Endothelial cell of umbilical vein (primary cell): ENCODE results near the gene GSDME. TPM values are rescaled to one million over a fixed set of nuclear protein-coding genes. Genes with fewer than 3 reads are reported as not detected.

Experiments
- BruUV-seq: library from RNA; stranded (reverse); fragments of 400-500 nt; replicated peaks from 2 replicates; lab custom pipeline; 2021; lab: Mats Ljungman, UMichigan
- CTCF ChIA-PET: fragments of 300-600, 350-600 bp; sonication (Branson Sonifier 250); formaldehyde crosslinking; loops from one replicate; lab custom pipeline; 2021; ENCODE audit warnings: antibody characterized with exemption, inconsistent platforms; lab: Charles Lee
- POLR2A ChIA-PET: fragments of 300-600, 350-600 bp; sonication (Branson Sonifier 250); formaldehyde crosslinking; loops from one replicate; lab custom pipeline; 2021; ENCODE audit warnings: antibody characterized with exemption, inconsistent platforms; lab: Charles Lee
- DNase-seq: peaks from one replicate; pipeline ENCODE4 v3.0.0-alpha.2; 2011; ENCODE audit warnings: low read depth, low spot score
- FAIRE-seq: peaks from 2 replicates; lab custom pipeline; 2011; peaks lifted over from hg19 to GRCh38; lab: Jason Lieb, UNC
- H2AFZ ChIP-seq: 2 replicates; pipeline ENCODE4 v1.6.0; 2012; ENCODE audit warnings: low read depth, low read length, control low read depth, inconsistent platforms
- H3K27ac ChIP-seq: 2 replicates; pipeline ENCODE4 v1.5.1; 2011; ENCODE audit warnings: low read depth, mild to moderate bottlenecking, control low read depth, low read length, moderate library complexity; ENCODE audit not compliant: insufficient read depth
- H3K27me3 ChIP-seq, 2 experiments: 2 replicates each; pipeline versions ENCODE4 v1.6.0 to v1.6.1; 2011; ENCODE audit warnings: low read length in 2 of 2, mixed read lengths in 1 of 2; ENCODE audit not compliant: control insufficient read depth in 2 of 2, insufficient read depth in 2 of 2
- H3K36me3 ChIP-seq, 2 experiments: 2 replicates in 1 of 2; 3 replicates in 1 of 2; pipeline ENCODE4 v1.5.1; 2011; ENCODE audit warnings: low read length in 2 of 2, mild to moderate bottlenecking in 1 of 2, moderate library complexity in 1 of 2; ENCODE audit not compliant: control insufficient read depth in 2 of 2, insufficient read depth in 2 of 2; ENCODE audit errors: extremely low read depth in 1 of 2
- H3K4me1 ChIP-seq: 3 replicates; pipeline ENCODE4 v1.5.1; 2011; ENCODE audit warnings: mild to moderate bottlenecking, low read length; ENCODE audit not compliant: control insufficient read depth, insufficient read depth; ENCODE audit errors: extremely low read depth
- H3K4me2 ChIP-seq: 2 replicates; pipeline ENCODE4 v1.6.1; 2011; ENCODE audit warnings: low read length, control low read depth, mixed read lengths; ENCODE audit not compliant: insufficient read depth
- H3K4me3 ChIP-seq, 3 experiments: fragments of 200-600 bp in 1 of 3; sonication (generic), shearing (Covaris generic) in 1 of 3; replicated peaks in 1 of 3; 2 replicates each; pipeline ENCODE4 v1.5.1; 2011 to 2016; ENCODE audit warnings: control low read depth in 3 of 3, low read length in 3 of 3, mild to moderate bottlenecking in 2 of 3, inconsistent platforms in 1 of 3, low read depth in 1 of 3, moderate library complexity in 1 of 3; ENCODE audit not compliant: insufficient read depth in 1 of 3
- H3K79me2 ChIP-seq: 2 replicates; pipeline ENCODE4 v1.6.0; 2012; ENCODE audit warnings: low read length, inconsistent platforms; ENCODE audit not compliant: control insufficient read depth, insufficient read depth
- H3K9ac ChIP-seq: replicated peaks from 2 replicates; pipeline ENCODE3; 2011; ENCODE audit warnings: low read length, control low read depth; ENCODE audit not compliant: insufficient read depth; ENCODE audit errors: extremely low read depth
- H3K9me1 ChIP-seq: replicated peaks from 3 replicates; pipeline ENCODE4 v1.6.0; 2011; ENCODE audit warnings: mild to moderate bottlenecking, low read length; ENCODE audit not compliant: control insufficient read depth, insufficient read depth; ENCODE audit errors: extremely low read depth
- H3K9me3 ChIP-seq: replicated peaks from 2 replicates; pipeline ENCODE4 v1.5.1; 2012; ENCODE audit warnings: low read length, inconsistent platforms; ENCODE audit not compliant: control insufficient read depth, insufficient read depth
- H4K20me1 ChIP-seq: replicated peaks from 2 replicates; pipeline ENCODE3; 2011; ENCODE audit warnings: mild to moderate bottlenecking, low read length; ENCODE audit not compliant: control insufficient read depth, insufficient read depth; ENCODE audit errors: extremely low read depth
- CTCF ChIP-seq, 2 donors: IDR thresholded peaks; 1 replicate in 1 of 2; 2 replicates in 1 of 2; pipeline ENCODE4 v1.5.1; 2011; ENCODE audit warnings: low read length in 2 of 2, mild to moderate bottlenecking in 2 of 2, moderate library complexity in 2 of 2, control low read depth in 1 of 2, inconsistent platforms in 1 of 2, low read depth in 1 of 2; ENCODE audit not compliant: insufficient read depth in 1 of 2; ENCODE audit errors: extremely low read depth in 1 of 2
- EZH2 ChIP-seq: IDR thresholded peaks from 2 replicates; pipeline ENCODE4 v1.6.1; 2012; ENCODE audit warnings: borderline replicate concordance, low read depth, mild to moderate bottlenecking, moderate library complexity, low read length, inconsistent platforms; ENCODE audit not compliant: severe bottlenecking
- FOS ChIP-seq: IDR thresholded peaks from 2 replicates; pipeline ENCODE4 v1.6.1; 2011; ENCODE audit warnings: mild to moderate bottlenecking, low read length, moderate library complexity, borderline replicate concordance; ENCODE audit not compliant: insufficient read depth
- GATA2 ChIP-seq: IDR thresholded peaks from 2 replicates; pipeline ENCODE4 v1.7.0; 2011; ENCODE audit warnings: low read depth, mild to moderate bottlenecking, moderate library complexity, mixed read lengths, low read length; ENCODE audit not compliant: insufficient read length, insufficient read depth
- JUN ChIP-seq: IDR thresholded peaks from 2 replicates; pipeline ENCODE4 v1.6.1; 2011; ENCODE audit warnings: borderline replicate concordance, low read depth; ENCODE audit not compliant: insufficient read length, insufficient read depth
- MYC ChIP-seq: IDR thresholded peaks from one replicate; pipeline ENCODE4 v1.6.1; 2011; ENCODE audit warnings: mild to moderate bottlenecking, low read depth, low read length
- POLR2A ChIP-seq: IDR thresholded peaks from 2 replicates; pipeline ENCODE4 v1.6.1; 2012; ENCODE audit warnings: low read depth, mild to moderate bottlenecking, control low read depth, low read length
- POLR2AphosphoS5 ChIP-seq: IDR thresholded peaks from 2 replicates; pipeline ENCODE4 v1.6.1; 2012; ENCODE audit warnings: low read depth, mild to moderate bottlenecking, control low read depth, low read length, moderate library complexity; ENCODE audit not compliant: insufficient read depth
- dilution Hi-C: fragments of 300-500 bp; cut with MboI; formaldehyde crosslinking; loops from one replicate; pipeline ENCODE4 v1.15.0; 2019; ENCODE audit warnings: low sequenced_read_pairs; ENCODE audit not compliant: extremely low pct_ligation_motif_present
- intact Hi-C: fragments of 100-400 bp; cut with micrococcal nuclease; formaldehyde crosslinking; loops from one replicate; pipeline ENCODE4 v1.10.0; 2022
- polyA plus RNA-seq, 4 experiments: library from polyadenylated mRNA; depleted of rRNA in 3 of 4; stranded (reverse) in 3 of 4; unstranded in 1 of 4; fragments of >200 nt; gene quantifications; 2 replicates each; pipeline versions ENCODE4 v1.2.1 to v1.2.3, GENCODE V29; 2011 to 2012; ENCODE audit warnings: missing spikeins in 1 of 4
- total RNA-seq: library from RNA; stranded (reverse); gene quantifications from 2 replicates; pipeline ENCODE4 v1.2.3, GENCODE V29; 2021
- TF ChIP-seq, protein P1 (sequence below): IDR thresholded peaks from 2 replicates; pipeline ENCODE4 v1.6.1; 2011; ENCODE audit not compliant: insufficient read depth, insufficient read length

Gene GSDME
- total and polyA plus RNA-seq, 2 donors (not counting 3 experiments of a cell fraction or from before 2014, with no cell fraction given), result 21.1 to 23.4 TPM

- ChIA-PET CTCF (interaction anchor here (1.6 kb wide), 1 partner anchor 13 kb away, joined by 3 read pairs; no protein-coding TSS in a partner anchor), POLR2A (no interaction called here)
- DNase-seq (no peak), FAIRE-seq (no peak)
- H3K4me3 ChIP-seq, result no peak overlapping the region
- no peak overlapping the region for H3K9ac ChIP-seq
- no peaks in the 10 kb centered on the region for H3K4me1 ChIP-seq
- no peaks in the 10 kb centered on the region for H3K27me3 ChIP-seq
- intact Hi-C loops, result no loop called here
- no peaks in the 10 kb centered on the region for H3K79me2 ChIP-seq
- no peak overlapping the region for H3K27ac ChIP-seq
- no TSS peak for BruUV-seq
- TF ChIP-seq FOS (no peak), JUN (no peak), MYC (no peak), GATA2 (no peak), POLR2A (no peak), POLR2AphosphoS5 (no peak), EZH2 (no peak), CTCF (IDR thresholded peaks at IDR 0.05; ENCODE audit: extremely low read depth in 1 of 2, insufficient read depth in 1 of 2, low read depth in 1 of 2, low read length in 2 of 2) (no peak)
- TF ChIP-seq, protein P1, sequence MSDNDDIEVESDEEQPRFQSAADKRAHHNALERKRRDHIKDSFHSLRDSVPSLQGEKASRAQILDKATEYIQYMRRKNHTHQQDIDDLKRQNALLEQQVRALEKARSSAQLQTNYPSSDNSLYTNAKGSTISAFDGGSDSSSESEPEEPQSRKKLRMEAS, result no peak
- H3K9me3 ChIP-seq, result no peaks in the 10 kb centered on the region
- H3K4me2 ChIP-seq, result no peak overlapping the region
- H3K36me3 ChIP-seq, result peaks cover 0 to 4% of the 10 kb centered on the region in 2 experiments
- H4K20me1 ChIP-seq, result no peaks in the 10 kb centered on the region
- H2AFZ ChIP-seq, result no peak overlapping the region
- no peaks in the 10 kb centered on the region for H3K9me1 ChIP-seq
- dilution Hi-C loops, result no loop called here
Measured at GRCh38 chr7:24703296-24703695, 54.0 kb downstream of the GSDME start.
